Putamen (tissue), 1 donor: Measurements from ENCODE around the gene FRMD4A.
A peak's percentile ranks its signal among the peaks of the same experiment; 100 is the strongest.

Experiments
- DNase-seq: peaks from one replicate; pipeline ENCODE4 v3.0.0-alpha.2; 2016; ENCODE audit warnings: low spot score

Gene FRMD4A

GRCh38 chr10:14190702-14191101 lies 140.0 kb downstream of the FRMD4A start:
- no peak for DNase-seq

- DNase-seq, result no peak
These were observed 144.5 kb downstream of the FRMD4A start for GRCh38 chr10:14186245-14186644.

- no peak for DNase-seq
These were observed 145.2 kb downstream of the FRMD4A start for GRCh38 chr10:14185316-14186045.

GRCh38 chr10:14184841-14185315 lies 145.8 kb downstream of the FRMD4A start:
- DNase-seq, result no peak

- no peak for DNase-seq
These were observed 147.9 kb downstream of the FRMD4A start for GRCh38 chr10:14182781-14183180.

- no peak for DNase-seq
These were observed 149.2 kb downstream of the FRMD4A start for GRCh38 chr10:14181567-14181936.

GRCh38 chr10:14180911-14181566 lies 149.7 kb downstream of the FRMD4A start:
- DNase-seq, result no peak

DNA sequence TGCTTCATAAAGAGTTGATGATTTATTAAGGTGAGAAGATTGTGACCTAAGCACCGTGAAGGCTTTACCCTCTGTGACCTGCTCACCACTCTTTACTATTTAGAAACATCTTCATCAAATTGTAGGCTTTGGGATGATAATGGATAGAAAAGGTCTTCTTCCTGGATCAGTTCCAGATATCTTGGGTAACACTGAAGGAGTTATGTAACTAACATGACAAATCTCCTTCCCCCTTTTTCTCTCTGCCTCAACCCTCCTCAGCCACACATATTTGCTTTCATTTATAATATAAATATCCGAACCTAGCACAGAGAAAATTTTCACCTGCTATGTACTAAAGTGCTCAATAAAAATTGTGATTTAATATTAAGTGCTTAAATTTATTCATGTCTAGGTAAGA lies 151.5 kb downstream of the FRMD4A start:
- no peak for DNase-seq

- peak; percentile 32 for DNase-seq
These were observed 156.8 kb downstream of the FRMD4A start for GRCh38 chr10:14173706-14174594.

DNA sequence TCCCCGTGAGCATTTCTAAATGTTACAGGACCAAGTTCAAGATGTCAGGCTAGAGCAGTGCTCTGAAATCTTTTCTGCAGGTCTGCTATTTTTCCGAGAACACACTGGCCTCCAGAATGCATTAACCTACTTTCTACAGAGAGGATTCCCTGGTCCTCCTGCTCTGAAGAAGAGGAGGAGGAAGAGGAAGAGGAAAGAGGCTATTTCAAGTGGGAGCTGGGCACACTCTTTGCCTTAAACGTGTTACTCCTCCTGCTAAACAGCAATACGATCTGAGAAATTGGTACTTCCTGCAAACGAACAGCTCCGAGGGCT lies 157.4 kb downstream of the FRMD4A start:
- DNase-seq, result no peak

DNA sequence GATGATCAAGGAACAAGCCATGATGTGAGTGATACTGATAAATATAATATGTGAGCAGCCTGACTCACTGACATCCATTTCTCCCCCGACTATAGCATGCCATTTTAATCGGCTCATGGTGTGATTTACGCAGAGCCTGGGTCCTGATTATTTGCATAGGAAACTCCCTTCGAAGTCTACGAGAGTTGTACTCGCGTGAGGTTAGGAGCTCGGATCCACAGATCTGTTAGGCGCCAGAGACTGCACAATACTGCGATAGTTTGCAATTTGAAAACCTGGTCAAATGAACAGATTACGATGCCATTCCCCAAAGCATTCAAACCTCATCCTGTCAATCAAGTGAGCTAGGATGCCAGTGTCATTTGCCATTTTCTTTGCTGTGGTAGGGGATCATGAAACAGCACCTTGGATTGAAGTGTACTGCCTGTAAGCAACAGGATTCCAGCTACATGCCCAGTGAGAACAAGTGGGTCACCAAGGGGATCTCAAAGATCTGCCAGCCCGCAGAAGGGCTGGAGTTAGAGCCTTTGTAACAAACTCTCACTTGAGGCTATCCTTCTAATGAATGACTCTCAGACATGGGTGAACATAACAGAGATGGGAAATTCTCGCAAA lies 158.3 kb downstream of the FRMD4A start:
- DNase-seq, result no peak

GRCh38 chr10:14171336-14171735 lies 159.4 kb downstream of the FRMD4A start:
- DNase-seq, result no peak

DNA sequence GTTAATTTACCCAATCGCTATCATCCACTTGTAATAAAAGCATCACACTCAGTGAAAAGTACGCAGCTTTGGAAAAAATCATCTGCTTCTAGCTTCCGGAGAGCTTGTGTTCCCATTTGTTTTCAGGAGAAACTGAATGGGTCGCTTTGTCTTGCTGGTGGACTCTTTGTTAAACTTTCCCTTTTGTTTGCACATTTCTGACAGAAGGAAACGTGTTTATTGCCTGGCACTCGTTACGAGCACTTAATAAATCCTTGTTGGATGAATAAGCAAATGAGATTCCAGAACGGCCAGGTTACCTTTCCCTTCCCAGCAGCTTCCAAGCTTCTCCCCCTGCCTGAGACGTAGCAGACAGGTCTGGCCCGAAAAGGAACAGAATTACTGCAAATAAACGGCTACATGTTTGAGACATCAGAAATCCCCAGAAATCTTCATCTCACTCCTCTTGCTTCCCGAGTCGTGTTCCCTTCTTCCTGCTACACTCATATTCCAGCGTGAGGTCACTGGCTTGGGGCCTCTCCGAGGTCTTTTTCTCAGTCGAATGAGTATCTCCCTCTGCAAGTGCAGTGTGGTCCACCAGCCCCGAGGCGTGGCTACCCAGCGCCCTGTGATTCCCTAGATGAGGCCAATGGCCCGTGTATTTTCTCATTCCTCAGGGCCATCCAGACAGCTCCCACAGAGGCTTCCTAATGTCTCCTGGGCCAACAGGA lies 167.2 kb downstream of the FRMD4A start:
- DNase-seq, result no peak

DNA sequence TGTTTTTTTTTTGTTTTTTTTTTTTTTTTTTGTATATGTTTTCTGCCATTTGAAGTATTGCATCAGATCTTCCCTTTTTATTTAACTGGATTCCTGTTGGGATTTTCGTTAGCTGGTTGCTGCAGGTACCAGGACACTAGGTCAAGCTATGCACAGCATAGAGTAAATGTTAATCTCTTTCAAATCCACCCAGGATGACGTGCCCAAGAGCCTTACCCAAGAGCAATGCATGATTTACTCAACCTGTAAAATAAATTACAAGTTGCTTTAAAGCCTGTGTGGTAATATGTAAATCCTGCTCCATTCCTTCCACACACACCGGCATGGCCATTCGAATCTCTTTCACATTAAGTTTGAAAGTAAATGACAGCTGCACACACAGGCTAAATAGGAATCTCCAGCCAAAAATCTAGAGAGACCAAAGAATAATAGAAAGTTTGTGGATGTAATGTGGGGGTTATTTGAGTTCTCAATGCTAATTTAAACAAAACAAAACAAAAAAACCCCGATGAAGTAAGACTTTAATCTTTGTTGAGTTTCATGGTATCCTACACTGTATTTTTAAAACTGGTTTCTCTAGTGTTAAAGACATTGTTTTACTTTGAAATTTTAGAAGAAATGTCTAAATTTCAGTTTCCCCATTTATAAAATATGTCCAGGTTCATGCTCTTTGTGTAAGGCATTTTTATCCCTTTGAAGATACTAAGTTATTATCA lies 167.9 kb downstream of the FRMD4A start:
- DNase-seq, result no peak

GRCh38 chr10:14162061-14162460 lies 168.7 kb downstream of the FRMD4A start:
- DNase-seq, result no peak

- no peak for DNase-seq
These were observed 170.4 kb downstream of the FRMD4A start for GRCh38 chr10:14160299-14160698.

DNA sequence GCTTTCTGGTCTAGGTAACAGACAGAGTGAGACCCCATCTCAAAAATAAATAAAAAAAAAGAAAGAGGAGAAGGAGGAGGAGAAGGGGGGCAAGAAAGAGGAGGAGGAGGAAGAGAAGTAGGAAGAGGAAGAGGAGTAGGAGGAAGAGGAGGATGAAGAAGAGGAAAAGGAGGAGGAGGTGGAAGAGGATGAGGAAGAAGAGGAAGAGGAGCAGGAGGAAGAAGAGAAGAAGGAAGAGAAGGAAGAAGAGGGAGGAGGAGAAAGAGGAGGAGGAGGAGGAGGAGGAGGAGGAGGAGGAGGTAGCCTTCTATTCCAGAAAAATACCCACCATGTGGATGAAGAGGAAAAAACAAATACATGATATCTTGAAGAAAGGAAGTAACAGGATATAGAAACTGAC lies 172.1 kb downstream of the FRMD4A start:
- DNase-seq, result no peak

DNA sequence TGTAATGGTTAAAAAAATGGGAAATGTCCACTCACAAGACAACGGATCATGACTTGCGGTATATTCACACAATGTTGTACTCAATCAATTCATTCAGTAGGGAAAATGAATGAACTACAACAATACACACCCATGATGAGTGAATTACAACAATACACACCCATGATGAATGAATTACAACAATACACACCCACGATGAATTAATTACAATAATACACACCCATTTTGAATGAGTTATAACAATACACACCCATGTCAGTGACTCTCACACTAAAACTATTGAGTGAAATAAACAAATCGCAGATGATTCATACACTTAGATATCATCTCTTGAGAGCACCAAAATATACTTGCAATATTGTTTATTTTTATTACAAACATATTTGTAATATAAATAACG lies 174.6 kb downstream of the FRMD4A start:
- DNase-seq, result no peak

DNA sequence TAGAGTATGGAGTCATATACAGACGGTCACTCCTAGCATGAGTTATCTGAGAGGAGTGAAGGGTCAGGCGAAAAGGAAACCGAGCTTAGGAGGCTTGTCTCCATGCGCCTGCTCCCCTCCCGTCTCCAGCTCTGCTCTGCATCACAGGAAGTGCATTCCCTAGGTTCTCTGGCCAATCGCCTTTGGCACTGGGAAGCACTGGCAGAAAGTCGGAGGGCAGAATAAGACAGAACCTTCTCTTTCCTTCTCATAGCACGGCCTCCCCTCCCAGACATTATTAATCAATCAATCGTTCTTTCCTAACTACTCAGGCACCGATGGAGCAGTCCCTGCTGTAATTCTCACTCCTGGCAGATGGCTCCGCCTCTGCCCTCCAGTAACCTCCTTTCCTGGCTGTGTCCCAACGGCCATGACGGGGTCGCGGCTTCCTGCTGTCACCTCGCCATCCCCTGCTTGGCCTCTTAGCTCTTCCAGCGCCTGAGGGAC lies 177.1 kb downstream of the FRMD4A start:
- no peak for DNase-seq

DNA sequence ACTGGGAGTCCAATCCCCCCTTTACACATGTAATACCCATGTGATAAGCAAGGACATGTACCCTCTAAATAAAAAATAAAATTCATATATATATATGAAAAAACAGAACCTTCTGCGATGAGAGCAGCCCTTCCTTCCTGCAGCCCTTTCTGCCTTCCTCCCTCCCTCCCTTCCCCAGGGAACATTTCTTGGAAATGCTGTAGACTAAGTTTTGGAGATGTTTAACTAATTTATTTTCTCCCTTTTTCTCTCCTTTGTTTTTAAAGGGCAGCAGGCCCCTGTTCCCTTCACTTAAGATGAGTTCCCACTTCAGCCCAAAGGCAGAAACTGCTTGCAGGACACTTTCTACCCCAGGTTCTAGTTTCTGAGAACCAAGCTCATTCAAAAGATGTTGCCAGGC lies 179.2 kb downstream of the FRMD4A start:
- DNase-seq, result no peak

DNA sequence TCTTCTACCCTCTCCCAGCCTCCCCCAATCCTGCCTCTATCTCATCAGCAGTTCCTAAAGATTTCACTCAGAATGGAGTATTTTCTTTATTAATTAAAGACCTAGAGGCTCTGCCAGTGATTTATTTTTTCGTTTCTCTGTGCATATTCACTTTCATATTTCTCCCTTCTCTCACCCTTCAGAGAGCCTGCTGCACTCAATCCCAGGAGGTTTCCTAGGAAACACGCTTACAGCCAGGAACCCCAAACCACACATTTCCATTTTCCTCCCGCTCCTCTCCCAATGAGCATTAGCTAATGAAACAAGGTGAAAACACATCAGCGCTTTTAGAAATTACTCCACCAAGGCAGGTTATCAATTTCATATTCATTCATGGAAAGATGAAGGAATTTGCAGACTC lies 180.2 kb downstream of the FRMD4A start:
- DNase-seq, result peak; percentile 28
